ENCODE results near the gene BRAT1.
"Not testable (repeated sequence)": the region's sequence is repeated elsewhere in the genome, so short reads cannot be mapped to it uniquely, and the experiment has no call there.

Gene BRAT1

GRCh38 chr7:2564970-2565540 is 9.7 kb upstream of the BRAT1 start:
- no peak for DNase-seq (ENCODE audit: low read depth in 2 of 2, low spot score in 1 of 2)

DNA sequence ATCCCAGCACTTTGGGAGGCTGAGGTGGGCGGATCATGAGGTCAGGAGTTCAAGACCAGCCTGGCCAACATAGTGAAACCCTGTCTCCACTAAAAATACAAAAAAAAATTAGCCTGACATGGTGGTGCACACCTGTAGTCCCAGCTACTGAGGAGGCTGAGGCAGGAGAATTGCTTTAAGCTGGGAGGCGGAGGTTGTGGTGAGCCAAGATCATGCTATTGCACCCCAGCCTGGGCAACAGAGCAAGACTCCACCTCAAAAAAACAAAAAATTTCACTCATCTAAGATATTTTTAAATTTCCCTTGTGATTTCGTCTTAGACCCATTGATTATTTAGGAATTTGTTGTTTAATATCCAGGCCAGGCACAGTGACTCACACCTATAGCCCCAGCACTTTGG is 8.6 kb upstream of the BRAT1 start:
- DNase-seq (ENCODE audit: low read depth in 2 of 2, low spot score in 1 of 2): not testable (repeated sequence)

GRCh38 chr7:2559283-2559950 is 4.1 kb upstream of the BRAT1 start:
- no peak for DNase-seq (ENCODE audit: low read depth in 2 of 2, low spot score in 1 of 2)

DNA sequence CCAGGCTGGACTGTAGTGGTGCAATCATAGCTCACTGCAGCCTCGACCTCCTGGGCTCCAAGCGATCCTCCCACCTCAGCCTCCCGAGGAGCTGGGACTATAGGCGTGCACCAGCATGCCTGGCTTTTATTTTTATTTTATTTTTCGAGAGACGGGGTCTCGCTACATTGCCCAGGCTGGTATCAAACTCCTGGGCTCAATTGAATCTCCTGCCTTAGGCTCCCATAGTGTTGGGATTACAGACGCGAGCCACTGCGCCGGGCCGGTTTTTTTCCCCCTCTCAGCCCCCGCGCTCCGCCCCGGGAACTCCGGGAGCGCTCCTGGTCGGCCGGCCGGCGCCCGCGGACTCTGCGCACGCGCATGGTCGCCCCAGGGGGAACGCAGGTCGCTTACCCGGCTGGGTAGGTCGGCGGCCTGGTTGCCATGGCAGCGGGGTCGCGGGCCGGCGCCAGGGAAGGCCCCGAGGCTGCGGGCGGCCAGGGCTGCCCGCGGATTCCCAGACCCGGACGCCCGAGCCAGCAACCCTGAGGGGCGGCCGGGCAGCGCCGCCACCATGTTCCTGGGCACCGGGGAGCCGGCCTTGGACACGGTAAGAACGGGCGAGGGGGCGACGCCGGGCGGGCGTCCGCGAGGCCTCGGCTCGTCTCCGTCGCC is 3.4 kb upstream of the BRAT1 start, which contains the start of gene IQCE:
TSS of gene IQCE (plus strand) at position 351 of the 654 bp plus-strand sequence. CDS start at position 554, 203 bp downstream.
- peak; percentile 81 for DNase-seq (ENCODE audit: low read depth in 2 of 2, low spot score in 1 of 2)

- DNase-seq (ENCODE audit: low read depth in 2 of 2, low spot score in 1 of 2): no peak
Measured at GRCh38 chr7:2554661-2555111, 638 bp downstream of the BRAT1 start.

GRCh38 chr7:2553831-2554581 is 1.3 kb downstream of the BRAT1 start:
- DNase-seq (ENCODE audit: low read depth in 2 of 2, low spot score in 1 of 2): no peak

GRCh38 chr7:2553108-2553507 is 2.2 kb downstream of the BRAT1 start:
- no peak for DNase-seq (ENCODE audit: low read depth in 2 of 2, low spot score in 1 of 2)

DNA sequence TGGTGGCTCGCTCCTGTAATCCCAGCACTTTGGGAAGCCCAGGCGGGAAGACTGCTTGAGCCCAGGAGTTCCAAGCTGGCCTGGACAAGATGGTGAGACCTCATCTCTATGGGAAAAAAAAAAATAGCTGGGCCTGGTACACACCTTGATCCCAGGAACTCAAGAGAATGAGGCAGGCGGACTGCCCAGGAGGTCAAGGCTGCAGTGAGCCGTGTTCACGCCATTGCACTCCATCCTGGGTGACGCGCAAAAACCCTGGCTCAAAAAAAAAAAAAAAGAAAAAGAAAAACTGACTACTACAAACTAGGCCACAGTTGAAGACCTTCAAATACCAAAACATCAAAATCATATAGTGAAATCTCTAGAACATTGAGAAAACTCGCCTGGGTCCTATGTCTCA is 3.9 kb downstream of the BRAT1 start:
- no peak for DNase-seq (ENCODE audit: low read depth in 2 of 2, low spot score in 1 of 2)

DNA sequence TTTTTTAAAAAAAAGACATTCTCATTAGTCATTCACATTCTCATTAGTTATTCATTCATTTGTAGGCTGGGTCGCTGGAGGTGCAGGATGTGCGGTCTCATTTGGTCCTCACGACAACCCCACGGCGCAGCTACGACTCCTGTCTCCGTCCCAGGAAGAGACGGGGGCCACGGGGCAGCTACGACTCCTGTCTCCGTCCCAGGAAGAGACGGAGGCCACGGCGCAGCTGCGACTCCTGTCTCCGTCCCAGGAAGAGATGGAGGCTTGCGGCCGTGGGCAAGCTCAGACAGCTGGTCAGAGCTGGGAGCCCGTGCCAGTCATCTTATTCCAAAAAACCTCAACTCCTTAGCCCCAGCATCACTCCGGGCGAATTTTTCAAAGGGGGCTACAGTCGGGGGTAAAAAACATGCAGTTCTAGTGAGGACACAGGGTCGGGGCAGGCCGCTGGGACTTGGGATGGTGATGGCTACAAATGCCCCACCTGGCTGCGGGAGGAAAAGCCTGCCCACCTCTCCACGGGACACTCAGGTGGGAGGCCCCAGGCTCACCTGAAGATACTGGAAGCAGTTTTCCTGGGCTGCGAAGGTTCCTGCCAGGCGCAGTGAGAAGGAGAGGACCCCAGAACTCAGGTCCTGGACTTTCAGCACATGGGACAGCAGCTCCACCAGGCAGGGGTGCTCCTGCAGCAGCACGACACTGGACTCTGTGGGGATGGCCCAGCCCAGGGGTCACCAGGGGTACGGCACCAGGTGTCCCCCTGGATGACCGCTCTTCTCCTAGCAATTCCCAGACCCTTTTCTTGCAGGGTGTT is 8.3 kb downstream of the BRAT1 start:
- DNase-seq (ENCODE audit: low read depth in 2 of 2, low spot score in 1 of 2): no peak

DNA sequence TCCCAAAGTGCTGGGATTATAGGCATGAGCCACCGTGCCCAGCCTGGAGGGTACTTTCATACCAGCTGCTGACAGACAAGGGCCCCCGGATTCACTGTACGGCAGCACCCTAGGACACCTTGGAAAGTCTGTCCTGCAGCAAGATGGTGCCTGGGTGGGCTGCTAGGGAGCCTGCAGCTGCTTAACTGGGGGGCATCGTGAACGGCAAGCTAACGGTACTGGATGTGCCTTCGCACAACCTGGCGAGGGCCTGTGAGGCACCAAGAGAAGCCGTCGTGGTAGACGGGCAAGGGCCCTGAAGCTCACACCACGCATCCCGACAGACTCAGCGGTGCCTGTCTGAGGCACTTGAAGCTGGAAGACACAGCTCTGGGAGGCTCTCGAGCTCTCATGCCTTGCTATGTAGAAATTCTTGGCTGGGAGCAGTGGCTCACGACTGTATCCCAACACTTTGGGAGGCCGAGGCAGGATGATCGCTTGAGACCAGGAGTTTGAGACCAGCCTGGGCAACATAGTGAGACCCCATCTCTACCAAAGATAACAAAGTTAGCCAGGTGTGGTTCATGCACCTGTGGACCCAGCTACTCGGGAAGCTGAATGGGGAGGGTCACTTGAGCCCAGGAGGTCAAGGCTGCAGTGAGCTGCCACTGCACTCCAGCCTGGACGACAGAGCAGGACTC is 9.4 kb downstream of the BRAT1 start:
- no peak for DNase-seq (ENCODE audit: low read depth in 2 of 2, low spot score in 1 of 2)

- no peak for DNase-seq (ENCODE audit: low read depth in 2 of 2, low spot score in 1 of 2)
Measured at GRCh38 chr7:2544541-2545188, 10.7 kb downstream of the BRAT1 start.

DNA sequence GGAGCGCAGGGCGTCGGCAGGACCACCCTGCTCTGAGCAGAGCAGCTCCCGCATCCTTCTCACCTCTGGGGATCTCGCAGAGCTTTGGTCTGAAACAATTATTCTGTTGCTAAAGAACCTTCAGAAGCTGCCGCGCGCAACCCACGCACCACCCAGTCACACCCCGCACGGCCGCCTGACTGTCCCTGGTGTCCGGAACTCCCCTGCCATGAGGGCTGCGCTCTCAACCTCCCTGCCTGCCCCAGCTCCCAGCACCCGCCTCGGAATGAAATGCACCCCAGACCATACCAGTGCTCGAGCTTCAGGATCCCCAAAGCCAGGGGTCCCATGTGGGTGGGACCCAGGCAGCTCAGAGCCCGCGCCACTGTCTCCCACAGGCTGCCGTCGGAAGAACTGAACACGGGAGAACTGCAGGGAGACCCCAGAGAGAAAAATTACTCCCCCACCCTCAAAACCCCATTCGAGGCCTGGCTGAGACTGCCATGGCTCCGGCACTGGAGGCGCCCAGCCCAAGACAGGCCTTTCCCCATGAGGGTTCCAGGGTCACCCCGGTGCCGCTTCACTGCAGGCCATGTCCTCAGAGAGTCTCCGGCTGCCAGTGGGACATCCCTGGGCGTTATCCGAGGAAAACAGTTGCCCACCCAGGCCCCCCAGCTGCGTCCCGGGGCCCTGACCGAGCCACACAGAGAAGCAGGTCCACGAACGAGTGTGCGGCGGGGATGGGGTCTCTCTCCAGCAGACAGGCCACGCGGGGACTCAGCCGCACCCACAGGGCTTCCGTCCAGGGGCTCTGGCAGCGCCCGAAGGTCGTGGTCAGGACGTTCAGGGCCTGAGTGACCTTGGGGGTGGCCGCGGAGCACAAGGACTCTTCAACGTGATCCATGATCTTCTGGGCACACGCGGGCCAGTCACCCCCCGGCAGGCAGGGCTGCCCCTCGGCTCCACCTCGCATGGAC is 12.1 kb downstream of the BRAT1 start:
- DNase-seq (ENCODE audit: low read depth in 2 of 2, low spot score in 1 of 2): no peak

- DNase-seq (ENCODE audit: low read depth in 2 of 2, low spot score in 1 of 2): no peak
Measured at GRCh38 chr7:2542011-2542915, 13.1 kb downstream of the BRAT1 start.

- no peak for DNase-seq (ENCODE audit: low read depth in 2 of 2, low spot score in 1 of 2)
Measured at GRCh38 chr7:2541291-2542010, 13.9 kb downstream of the BRAT1 start.

GRCh38 chr7:2540641-2541051 is 14.7 kb downstream of the BRAT1 start:
- DNase-seq (ENCODE audit: low read depth in 2 of 2, low spot score in 1 of 2): no peak

DNA sequence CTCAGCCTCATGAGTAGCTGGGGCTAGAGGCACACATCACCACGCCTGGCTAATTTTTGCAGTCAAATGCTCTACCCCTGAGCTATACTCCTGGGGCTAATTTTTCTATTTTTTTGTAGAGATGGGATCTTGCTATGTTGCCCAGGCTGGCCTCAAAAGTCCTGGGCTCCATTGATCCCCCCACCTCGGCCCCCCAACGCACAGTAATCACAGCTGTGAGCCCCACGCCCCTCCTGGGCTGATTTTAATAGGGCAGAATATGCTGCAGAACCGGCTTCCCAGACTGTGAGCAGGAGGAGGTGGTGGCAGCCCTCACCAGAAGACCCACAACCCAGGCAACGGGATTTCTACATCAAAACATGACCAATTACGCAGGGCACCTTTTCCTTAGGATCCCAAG is 15.2 kb downstream of the BRAT1 start:
- no peak for DNase-seq (ENCODE audit: low read depth in 2 of 2, low spot score in 1 of 2)
